ENCODE measurements around the gene SLC9A2. TPM values are rescaled to one million over a fixed set of nuclear protein-coding genes. Genes with fewer than 3 reads are reported as not detected.

SLC9A2 gene
- total RNA-seq, 2 donors from 2014 or later = not detected

DNA sequence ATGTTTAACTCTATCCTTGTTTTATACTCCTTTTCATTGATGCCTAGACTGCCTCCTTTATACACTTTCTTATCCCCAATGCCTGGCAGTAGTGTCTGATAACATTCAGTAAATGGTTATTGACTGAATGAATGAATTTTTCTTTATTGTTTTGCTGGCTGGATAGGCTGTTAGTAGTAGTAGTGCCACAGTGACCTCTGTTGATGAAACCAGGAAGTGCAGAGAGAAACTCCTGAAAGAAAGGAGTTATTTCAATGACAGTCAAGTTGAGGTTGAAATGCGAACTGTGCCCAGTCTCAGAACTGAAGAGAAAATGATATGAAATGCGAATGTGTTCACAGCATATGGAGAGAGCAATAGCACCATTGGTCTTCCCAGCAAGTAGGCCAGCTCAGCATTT is 26.8 kb upstream of the SLC9A2 start:
- H3K9ac ChIP-seq (ENCODE audit: extremely low read depth, low read length, poor library complexity, severe bottlenecking) = no peak overlapping the region
- Mint-ChIP-seq H3K4me1 (no peaks in the 10 kb centered on the region), H3K27ac (no peak overlapping the region), H3K9me3 (no peaks in the 10 kb centered on the region), H3K4me3 (no peak overlapping the region), H3K36me3 (ENCODE audit: low read depth) (no peaks in the 10 kb centered on the region), H3K27me3 (ENCODE audit: insufficient read depth) (no peaks in the 10 kb centered on the region)
- no peaks in the 10 kb centered on the region for H3K4me1 ChIP-seq (ENCODE audit: control insufficient read depth, insufficient read depth, low read length)
- DNase-seq = peak; percentile 76
- TF ChIP-seq CTCF (conservative IDR thresholded peaks at IDR 0.05) = peak; percentile 77
- no peak overlapping the region for H3K27ac ChIP-seq (ENCODE audit: low read depth, low read length)
- no peaks in the 10 kb centered on the region for H3K9me3 ChIP-seq (ENCODE audit: control insufficient read depth, low read length)
- no peaks in the 10 kb centered on the region for H3K36me3 ChIP-seq (ENCODE audit: control insufficient read depth, insufficient read depth, low read length)
- no peaks in the 10 kb centered on the region for H3K27me3 ChIP-seq (ENCODE audit: control insufficient read depth, insufficient read depth, low read length, poor library complexity, severe bottlenecking)
- no peak overlapping the region for H3K4me3 ChIP-seq (ENCODE audit: low read length)
- WGBS, 2 experiments (ENCODE audit: insufficient coverage in 1 of 2, insufficient read length in 1 of 2) = 92 to 100% methylated on average over 1 to 2 of the region's 2 CpGs

DNA sequence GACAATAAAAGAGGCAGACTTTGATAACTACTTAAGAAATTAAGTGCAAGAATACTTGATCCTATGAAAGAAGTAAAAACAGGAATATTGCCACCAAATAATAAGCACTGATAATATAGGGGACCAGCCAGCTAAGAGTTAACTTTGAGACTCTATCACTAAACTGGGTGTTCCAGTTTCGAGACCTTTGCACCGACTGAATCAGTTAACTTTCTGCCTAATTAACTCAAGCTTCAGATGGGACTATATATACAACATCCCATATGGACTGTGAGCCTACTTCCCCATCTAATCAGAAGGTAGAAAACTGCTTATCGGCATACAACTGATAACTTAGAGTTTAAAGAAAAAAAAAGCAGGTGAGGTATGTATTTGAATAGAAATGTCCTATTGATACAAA is 25.8 kb upstream of the SLC9A2 start:
- TF ChIP-seq CTCF (conservative IDR thresholded peaks at IDR 0.05) = no peak
- no peak overlapping the region for H3K9ac ChIP-seq (ENCODE audit: extremely low read depth, low read length, poor library complexity, severe bottlenecking)
- no peak overlapping the region for H3K4me3 ChIP-seq (ENCODE audit: low read length)
- no peaks in the 10 kb centered on the region for H3K27me3 Mint-ChIP-seq (ENCODE audit: insufficient read depth)
- H3K9me3 Mint-ChIP-seq = no peaks in the 10 kb centered on the region
- no peaks in the 10 kb centered on the region for H3K27me3 ChIP-seq (ENCODE audit: control insufficient read depth, insufficient read depth, low read length, poor library complexity, severe bottlenecking)
- no peaks in the 10 kb centered on the region for H3K36me3 ChIP-seq (ENCODE audit: control insufficient read depth, insufficient read depth, low read length)
- no peaks in the 10 kb centered on the region for H3K4me1 ChIP-seq (ENCODE audit: control insufficient read depth, insufficient read depth, low read length)
- no peaks in the 10 kb centered on the region for H3K9me3 ChIP-seq (ENCODE audit: control insufficient read depth, low read length)
- DNase-seq = no peak
- WGBS, 2 experiments (ENCODE audit: insufficient coverage in 1 of 2, insufficient read length in 1 of 2) = 79% methylated on average over 2 of the region's 3 CpGs
- no peak overlapping the region for H3K4me3 Mint-ChIP-seq
- no peaks in the 10 kb centered on the region for H3K4me1 Mint-ChIP-seq
- H3K27ac Mint-ChIP-seq = no peak overlapping the region
- H3K36me3 Mint-ChIP-seq (ENCODE audit: low read depth) = no peaks in the 10 kb centered on the region
- no peak overlapping the region for H3K27ac ChIP-seq (ENCODE audit: low read depth, low read length)

- no peak overlapping the region for H3K4me3 ChIP-seq (ENCODE audit: low read length)
- no peaks in the 10 kb centered on the region for H3K36me3 Mint-ChIP-seq (ENCODE audit: low read depth)
- no peaks in the 10 kb centered on the region for H3K27me3 ChIP-seq (ENCODE audit: control insufficient read depth, insufficient read depth, low read length, poor library complexity, severe bottlenecking)
- TF ChIP-seq CTCF (conservative IDR thresholded peaks at IDR 0.05) = no peak
- no peak overlapping the region for H3K9ac ChIP-seq (ENCODE audit: extremely low read depth, low read length, poor library complexity, severe bottlenecking)
- H3K4me1 Mint-ChIP-seq = no peaks in the 10 kb centered on the region
- no peak overlapping the region for H3K27ac ChIP-seq (ENCODE audit: low read depth, low read length)
- H3K4me1 ChIP-seq (ENCODE audit: control insufficient read depth, insufficient read depth, low read length) = no peaks in the 10 kb centered on the region
- H3K4me3 Mint-ChIP-seq = no peak overlapping the region
- no peaks in the 10 kb centered on the region for H3K36me3 ChIP-seq (ENCODE audit: control insufficient read depth, insufficient read depth, low read length)
- WGBS, 2 experiments (ENCODE audit: insufficient coverage in 1 of 2, insufficient read length in 1 of 2) = 90 to 94% methylated on average over 2 to 6 of the region's 6 CpGs
- no peak for DNase-seq
- H3K9me3 Mint-ChIP-seq = no peaks in the 10 kb centered on the region
- no peaks in the 10 kb centered on the region for H3K9me3 ChIP-seq (ENCODE audit: control insufficient read depth, low read length)
- H3K27ac Mint-ChIP-seq = no peak overlapping the region
- no peaks in the 10 kb centered on the region for H3K27me3 Mint-ChIP-seq (ENCODE audit: insufficient read depth)
These were observed 24.8 kb upstream of the SLC9A2 start for GRCh38 chr2:102594445-102595016.
